NCI-H345 (cell line): Measurements from ENCODE around the gene CFAP92.

Experiments used
- DNase-seq: peaks from one replicate; lab custom pipeline; 2025; lab: John Stamatoyannopoulos, UW

CFAP92 gene

DNA sequence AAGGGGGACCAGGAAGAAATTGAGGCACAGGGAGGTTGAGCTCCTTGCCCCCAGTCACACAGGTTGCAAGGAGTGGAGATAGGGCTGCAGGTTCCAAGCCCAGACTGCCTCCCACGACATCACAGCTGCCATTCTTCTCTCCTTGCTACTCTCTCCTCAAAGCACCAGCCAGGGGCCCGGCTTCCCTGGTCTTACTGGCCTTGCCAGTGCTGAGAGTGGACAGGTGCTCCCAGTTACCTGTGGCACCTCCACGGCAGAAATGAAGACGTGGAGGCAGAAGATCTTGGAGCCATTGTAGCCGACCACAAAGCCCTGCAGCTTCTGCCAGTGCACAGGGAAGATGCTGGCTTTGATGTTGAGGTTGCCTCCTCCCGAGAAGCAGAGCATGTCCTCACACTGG, 132.4 kb downstream of the CFAP92 start:
- no peak for DNase-seq
